PC-9 (cell line): Measurements from ENCODE around the gene BMS1.
"Not testable (repeated sequence)": the region's sequence is repeated elsewhere in the genome, so short reads cannot be mapped to it uniquely, and the experiment has no call there.

ENCODE experiments used
- EZH2 ChIP-seq: fragments of 200-600 bp; sonication (generic); IDR thresholded peaks from 2 replicates; pipeline ENCODE4 v1.8.0; 2017; ENCODE audit warnings: antibody characterized with exemption, low read depth
- TF ChIP-seq, protein P1 (sequence below): fragments of 200-600 bp; sonication (generic); conservative IDR thresholded peaks from 2 replicates; pipeline ENCODE4 v1.6.1; 2017; ENCODE audit warnings: mixed run types, antibody characterized with exemption, mild to moderate bottlenecking, moderate library complexity

DNA sequence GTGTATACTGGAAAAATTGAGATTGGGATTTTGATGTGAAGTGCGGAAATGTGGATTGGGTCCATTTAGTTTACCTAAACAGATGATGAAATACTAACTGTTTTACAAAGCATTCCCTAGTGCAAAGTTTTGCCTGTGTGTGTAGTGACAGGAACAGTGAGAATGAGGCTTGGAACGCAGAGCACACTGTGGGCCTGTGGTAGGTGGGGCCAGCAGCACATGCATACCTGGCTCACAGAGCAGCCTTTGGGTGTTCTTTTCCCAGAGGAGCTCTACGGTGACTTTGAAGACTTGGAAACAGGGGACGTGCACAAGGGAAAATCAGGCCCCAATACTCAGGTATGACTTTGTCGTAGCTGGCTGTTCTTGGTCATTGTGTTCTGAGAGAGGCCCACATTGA is 33.7 kb downstream of the BMS1 start:
- TF ChIP-seq, protein P1, sequence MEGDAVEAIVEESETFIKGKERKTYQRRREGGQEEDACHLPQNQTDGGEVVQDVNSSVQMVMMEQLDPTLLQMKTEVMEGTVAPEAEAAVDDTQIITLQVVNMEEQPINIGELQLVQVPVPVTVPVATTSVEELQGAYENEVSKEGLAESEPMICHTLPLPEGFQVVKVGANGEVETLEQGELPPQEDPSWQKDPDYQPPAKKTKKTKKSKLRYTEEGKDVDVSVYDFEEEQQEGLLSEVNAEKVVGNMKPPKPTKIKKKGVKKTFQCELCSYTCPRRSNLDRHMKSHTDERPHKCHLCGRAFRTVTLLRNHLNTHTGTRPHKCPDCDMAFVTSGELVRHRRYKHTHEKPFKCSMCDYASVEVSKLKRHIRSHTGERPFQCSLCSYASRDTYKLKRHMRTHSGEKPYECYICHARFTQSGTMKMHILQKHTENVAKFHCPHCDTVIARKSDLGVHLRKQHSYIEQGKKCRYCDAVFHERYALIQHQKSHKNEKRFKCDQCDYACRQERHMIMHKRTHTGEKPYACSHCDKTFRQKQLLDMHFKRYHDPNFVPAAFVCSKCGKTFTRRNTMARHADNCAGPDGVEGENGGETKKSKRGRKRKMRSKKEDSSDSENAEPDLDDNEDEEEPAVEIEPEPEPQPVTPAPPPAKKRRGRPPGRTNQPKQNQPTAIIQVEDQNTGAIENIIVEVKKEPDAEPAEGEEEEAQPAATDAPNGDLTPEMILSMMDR: not testable (repeated sequence)
- TF ChIP-seq EZH2: not testable (repeated sequence)
